ENCODE results near the gene LRP4.

Gene LRP4

DNA sequence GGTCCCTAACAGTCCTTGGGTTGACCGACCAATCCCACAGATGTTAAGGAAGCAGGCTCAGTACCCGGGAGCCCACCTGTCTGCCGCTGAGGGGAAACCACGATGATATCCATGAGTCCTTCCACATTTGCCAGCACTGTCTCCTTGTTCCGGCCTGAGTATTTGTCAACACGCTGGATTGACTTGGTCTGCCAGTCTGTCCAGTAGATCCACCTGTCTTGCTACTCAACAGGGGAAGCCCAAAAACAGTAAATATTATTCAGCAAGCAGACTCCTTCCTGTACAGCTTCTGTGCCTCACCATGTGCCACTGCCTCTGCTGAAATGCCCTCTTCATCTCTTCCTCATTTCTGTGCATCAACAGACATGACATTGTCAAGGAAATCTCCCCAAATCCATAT, 49.4 kb downstream of the LRP4 start:
- Histone ChIP-seq H3K9me3 (ENCODE audit: control insufficient read depth, insufficient read depth, low read depth, low read length) (no peaks in the 10 kb centered on the region), H3K4me3 (ENCODE audit: low read depth, low read length) (no peak overlapping the region), H3K4me1 (ENCODE audit: control insufficient read depth, insufficient read depth, low read length) (no peaks in the 10 kb centered on the region), H3K36me3 (ENCODE audit: control insufficient read depth in 2 of 2, insufficient read depth in 1 of 2, low read length in 2 of 2) (peaks cover 7 to 82% of the 10 kb centered on the region in 2 experiments; a peak in 2 of 3 replicates), H3K27ac (ENCODE audit: extremely low read depth, low read depth, low read length) (no peak overlapping the region)
- TF ChIP-seq ZNF19 (tag by site-specific recombination; IDR thresholded peaks at IDR 0.05; ENCODE audit: low read depth), result no peak
- TF ChIP-seq, protein P1, sequence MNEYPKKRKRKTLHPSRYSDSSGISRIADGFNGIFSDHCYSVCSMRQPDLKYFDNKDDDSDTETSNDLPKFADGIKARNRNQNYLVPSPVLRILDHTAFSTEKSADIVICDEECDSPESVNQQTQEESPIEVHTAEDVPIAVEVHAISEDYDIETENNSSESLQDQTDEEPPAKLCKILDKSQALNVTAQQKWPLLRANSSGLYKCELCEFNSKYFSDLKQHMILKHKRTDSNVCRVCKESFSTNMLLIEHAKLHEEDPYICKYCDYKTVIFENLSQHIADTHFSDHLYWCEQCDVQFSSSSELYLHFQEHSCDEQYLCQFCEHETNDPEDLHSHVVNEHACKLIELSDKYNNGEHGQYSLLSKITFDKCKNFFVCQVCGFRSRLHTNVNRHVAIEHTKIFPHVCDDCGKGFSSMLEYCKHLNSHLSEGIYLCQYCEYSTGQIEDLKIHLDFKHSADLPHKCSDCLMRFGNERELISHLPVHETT (tag by site-specific recombination; IDR thresholded peaks at IDR 0.05), result no peak
- no peak for TF ChIP-seq ZNF580 (tag by site-specific recombination; IDR thresholded peaks at IDR 0.05)
- no peak for TF ChIP-seq ZNF600 (tag by site-specific recombination; IDR thresholded peaks at IDR 0.05)
- no peak for TF ChIP-seq ZNF626 (tag by site-specific recombination; IDR thresholded peaks at IDR 0.05)
- no peak for TF ChIP-seq TCF7L2 (IDR thresholded peaks at IDR 0.05; ENCODE audit: borderline replicate concordance, low read depth, low read length)
- no peak for TF ChIP-seq YY2 (tag by site-specific recombination; IDR thresholded peaks at IDR 0.05)
- TF ChIP-seq ZNF324 (tag by site-specific recombination; IDR thresholded peaks at IDR 0.05), result no peak
- no peak for TF ChIP-seq ZNF391 (tag by site-specific recombination; IDR thresholded peaks at IDR 0.05; ENCODE audit: borderline replicate concordance, low read depth)
- no peak for TF ChIP-seq ZNF548 (tag by site-specific recombination; IDR thresholded peaks at IDR 0.05)
- TF ChIP-seq, protein P2, sequence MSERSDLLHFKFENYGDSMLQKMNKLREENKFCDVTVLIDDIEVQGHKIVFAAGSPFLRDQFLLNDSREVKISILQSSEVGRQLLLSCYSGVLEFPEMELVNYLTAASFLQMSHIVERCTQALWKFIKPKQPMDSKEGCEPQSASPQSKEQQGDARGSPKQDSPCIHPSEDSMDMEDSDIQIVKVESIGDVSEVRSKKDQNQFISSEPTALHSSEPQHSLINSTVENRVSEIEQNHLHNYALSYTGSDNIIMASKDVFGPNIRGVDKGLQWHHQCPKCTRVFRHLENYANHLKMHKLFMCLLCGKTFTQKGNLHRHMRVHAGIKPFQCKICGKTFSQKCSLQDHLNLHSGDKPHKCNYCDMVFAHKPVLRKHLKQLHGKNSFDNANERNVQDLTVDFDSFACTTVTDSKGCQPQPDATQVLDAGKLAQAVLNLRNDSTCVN (tag by site-specific recombination; optimal IDR thresholded peaks at IDR 0.05), result no peak
- no peak for TF ChIP-seq ZNF10 (tag by site-specific recombination; IDR thresholded peaks at IDR 0.05)
- TF ChIP-seq ZNF558 (tag by site-specific recombination; IDR thresholded peaks at IDR 0.05), result no peak
- TF ChIP-seq ZNF623 (tag by site-specific recombination; IDR thresholded peaks at IDR 0.05), result no peak
- no peak for TF ChIP-seq ZFP41 (tag by site-specific recombination; IDR thresholded peaks at IDR 0.05; ENCODE audit: borderline replicate concordance)
- TF ChIP-seq ZNF561 (tag by site-specific recombination; IDR thresholded peaks at IDR 0.05; ENCODE audit: borderline replicate concordance), result no peak
- no peak for TF ChIP-seq ZNF549 (tag by site-specific recombination; IDR thresholded peaks at IDR 0.05)
- POLR2A ChIA-PET, result no interaction called here
- CTCF ChIA-PET, result no interaction called here

- TF ChIP-seq ZNF2 (tag by site-specific recombination; IDR thresholded peaks at IDR 0.05) (no peak), ZNF138 (tag by site-specific recombination; IDR thresholded peaks at IDR 0.05; ENCODE audit: borderline replicate concordance) (no peak), ZNF777 (tag by site-specific recombination; IDR thresholded peaks at IDR 0.05; ENCODE audit: borderline replicate concordance) (no peak), EGR2 (tag by site-specific recombination; IDR thresholded peaks at IDR 0.05; ENCODE audit: low read depth) (no peak), GLIS1 (tag by site-specific recombination; IDR thresholded peaks at IDR 0.05) (no peak), SP2 (tag by site-specific recombination; IDR thresholded peaks at IDR 0.05) (no peak), KLF1 (tag by site-specific recombination; IDR thresholded peaks at IDR 0.05) (no peak), ZNF239 (tag by site-specific recombination; IDR thresholded peaks at IDR 0.05) (no peak), ZNF169 (tag by site-specific recombination; IDR thresholded peaks at IDR 0.05) (no peak), ZNF544 (tag by site-specific recombination; IDR thresholded peaks at IDR 0.05) (no peak)
- CTCF ChIA-PET, result interaction anchor here (0.7 to 1.6 kb wide), 2 partner anchors 47 to 288 kb away, joined by 4 read pairs; no protein-coding TSS in a partner anchor
- Histone ChIP-seq H3K36me3 (ENCODE audit: control insufficient read depth in 2 of 2, insufficient read depth in 1 of 2, low read length in 2 of 2) (peaks cover 7 to 70% of the 10 kb centered on the region in 2 experiments; a peak in 2 of 3 replicates), H3K27ac (ENCODE audit: extremely low read depth, low read depth, low read length) (no peak overlapping the region), H3K4me3 (ENCODE audit: low read depth, low read length) (no peak overlapping the region), H3K9me3 (ENCODE audit: control insufficient read depth, insufficient read depth, low read depth, low read length) (no peaks in the 10 kb centered on the region), H3K4me1 (ENCODE audit: control insufficient read depth, insufficient read depth, low read length) (no peaks in the 10 kb centered on the region)
- POLR2A ChIA-PET, result no interaction called here
Observed at GRCh38 chr11:46865340-46865739, 53.0 kb downstream of the LRP4 start.

All from HEK293 (cell line).